MM.1S (cell line): ENCODE measurements around the gene TMEM80.

Source experiments
- CTCF ChIP-seq: fragments of 300-600 bp; sonication (generic); IDR thresholded peaks from 2 replicates; pipeline ENCODE4 v1.5.1; 2016; ENCODE audit warnings: antibody characterized with exemption, low read length, mixed read lengths
- EZH2 ChIP-seq: fragments of 300-600 bp; sonication (generic); optimal IDR thresholded peaks from 2 replicates; pipeline ENCODE3; 2017; ENCODE audit warnings: low read depth, mild to moderate bottlenecking, antibody characterized with exemption, low read length, mixed read lengths

GRCh38 chr11:698493-699115 is 3.0 kb downstream of the TMEM80 start:
- TF ChIP-seq CTCF: no peak
- TF ChIP-seq EZH2: no peak
